Right cardiac atrium (tissue), 5 donors: ENCODE results near the gene IRAK3. TPM values are rescaled to one million over a fixed set of nuclear protein-coding genes. Genes with fewer than 3 reads are reported as not detected.

ENCODE experiments used
- ATAC-seq, 2 donors: fragments of 200-7000 bp; cut with Tn5 transposase; one replicate each; pipeline versions ENCODE4 v1.8.0 to v1.9.1; 2020; ENCODE audit warnings: moderate library complexity in 2 of 2, mild to moderate bottlenecking in 1 of 2
- DNase-seq, 3 donors: peaks; one replicate each; pipeline ENCODE4 v3.0.0-alpha.2; 2020
- H3K27ac ChIP-seq: one replicate; pipeline ENCODE4 v1.5.1; 2013; ENCODE audit warnings: mild to moderate bottlenecking, low read length, control low read depth, moderate library complexity
- H3K27me3 ChIP-seq: one replicate; pipeline ENCODE4 v1.6.1; 2013; ENCODE audit not compliant: control insufficient read depth, insufficient read depth
- H3K4me1 ChIP-seq: one replicate; pipeline ENCODE4 v1.6.1; 2013; ENCODE audit warnings: low read length; ENCODE audit not compliant: control insufficient read depth, insufficient read depth
- H3K4me3 ChIP-seq: one replicate; pipeline ENCODE4 v1.5.1; 2013; ENCODE audit warnings: low read length, control low read depth
- H3K9me3 ChIP-seq: one replicate; pipeline ENCODE4 v1.6.1; 2013; ENCODE audit warnings: low read length; ENCODE audit not compliant: control insufficient read depth
- WGBS: extraction: QIAGEN DNeasy Blood & Tissue Kit; methylation state at CpG from one replicate; pipeline ENCODE4 v1.1.7; 2013; 5-methylcytosine and 5-hydroxymethylcytosine counted together
- intact Hi-C, 4 donors: fragments of 100-400 bp; cut with DNase I; formaldehyde crosslinking; loops; one replicate each; pipeline versions ENCODE4 v1.11.0 to v1.14.0; 2022 to 2023
- polyA plus RNA-seq: library from polyadenylated mRNA; stranded (reverse); fragments of 200-250 nt; gene quantifications from one replicate; pipeline ENCODE4 v1.2.3, GENCODE V29; 2013
- total RNA-seq, 4 donors: library from RNA; stranded (reverse); fragmentation: NEBNext Ultra II Directional; extraction: Animal tissue kit (Norgen Biotek cat#: 25700); gene quantifications; one replicate each; pipeline ENCODE4 v1.2.1, GENCODE V29; 2021
- donor health status: healthy with polysubstance abuse.
- donor health status: DM: no; HTN: yes; CAD: no.
- donor health status: DM: no; HTN: no; CAD: no.
- donor health status: DM: no; HTN: yes; CAD: no; lungs with severe emphysema.
- donor health status: DM: yes; HTN: yes; CAD: no.

IRAK3 gene
- total and polyA plus RNA-seq, 5 donors = 4.1 to 17.0 (median 9.2) TPM

DNA sequence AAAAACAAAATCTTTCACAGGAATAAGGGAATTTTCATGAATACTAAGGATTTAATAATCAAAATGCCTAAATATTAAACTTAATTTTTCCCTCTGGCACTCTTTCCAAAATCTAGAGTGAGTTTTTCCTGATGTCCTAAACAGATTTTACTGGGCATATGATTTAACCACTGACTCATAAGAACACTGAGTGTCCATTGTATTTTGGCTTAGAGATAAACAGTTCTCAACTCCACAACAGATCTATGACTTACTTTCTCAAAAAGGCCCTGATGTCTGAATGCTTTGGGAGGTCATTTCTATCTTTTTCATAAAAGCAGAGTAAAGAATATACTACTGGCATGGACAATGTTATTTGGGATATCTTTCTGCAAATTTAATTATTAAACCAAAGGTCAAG, 34.2 kb upstream of the IRAK3 start:
- no peak for DNase-seq
- ATAC-seq = peak; percentile 39 to 51
- intact Hi-C loops = no loop called here
- Histone ChIP-seq H3K27ac (no peak overlapping the region), H3K4me3 (no peak overlapping the region), H3K4me1 (peaks cover 2% of the 10 kb centered on the region), H3K27me3 (no peaks in the 10 kb centered on the region), H3K9me3 (no peaks in the 10 kb centered on the region)

DNA sequence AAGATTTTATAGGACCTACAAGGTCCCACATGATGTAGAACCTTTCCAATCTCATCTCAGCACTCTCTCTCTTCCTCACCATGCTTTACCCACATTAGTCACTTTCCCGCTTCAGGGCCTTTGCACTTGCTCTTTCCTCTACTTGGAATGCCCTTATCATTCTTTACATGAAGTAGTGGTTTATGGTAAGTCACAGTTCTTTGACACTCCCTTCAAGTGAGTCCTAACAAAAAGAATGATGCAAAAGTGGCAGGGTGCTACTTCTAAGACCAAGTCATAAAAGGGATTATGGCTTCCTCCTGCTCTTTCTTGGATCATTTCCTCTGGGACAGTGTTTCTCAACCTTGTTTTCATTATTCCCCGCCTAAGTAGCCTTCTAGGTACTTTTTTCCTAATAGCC, 32.4 kb upstream of the IRAK3 start:
- 96% methylated on average over 2 of the region's 2 CpGs for WGBS
- Histone ChIP-seq H3K4me3 (no peak overlapping the region), H3K4me1 (peaks cover 2% of the 10 kb centered on the region), H3K9me3 (no peaks in the 10 kb centered on the region), H3K27me3 (no peaks in the 10 kb centered on the region), H3K27ac (no peak overlapping the region)
- DNase-seq (no peak), ATAC-seq (no peak)
- intact Hi-C loops = no loop called here

DNA sequence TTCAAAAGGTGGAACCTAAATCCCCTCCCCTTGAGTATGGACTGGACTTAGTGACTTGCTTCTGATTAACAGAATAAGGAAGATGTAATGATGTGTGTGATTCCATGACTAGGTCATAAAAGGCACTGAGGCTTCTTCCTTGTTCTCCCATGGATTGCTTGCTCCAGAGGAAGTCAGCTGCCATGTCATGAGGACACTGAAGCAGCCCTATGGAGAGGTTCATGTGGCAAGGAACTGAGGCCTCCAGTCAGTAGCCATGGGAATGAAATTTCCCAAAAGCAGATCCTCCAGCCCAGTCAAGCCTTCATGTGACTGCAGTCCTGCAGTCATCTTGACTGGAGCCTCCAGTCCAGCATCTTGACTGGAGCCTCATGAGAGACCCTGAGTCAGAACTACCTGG, 29.9 kb upstream of the IRAK3 start:
- H3K4me3 ChIP-seq = no peak overlapping the region
- intact Hi-C loops = no loop called here
- no peaks in the 10 kb centered on the region for H3K9me3 ChIP-seq
- no peak overlapping the region for H3K27ac ChIP-seq
- ATAC-seq (no peak), DNase-seq (no peak)
- H3K4me1 ChIP-seq = peaks cover 4% of the 10 kb centered on the region
- H3K27me3 ChIP-seq = no peaks in the 10 kb centered on the region

DNA sequence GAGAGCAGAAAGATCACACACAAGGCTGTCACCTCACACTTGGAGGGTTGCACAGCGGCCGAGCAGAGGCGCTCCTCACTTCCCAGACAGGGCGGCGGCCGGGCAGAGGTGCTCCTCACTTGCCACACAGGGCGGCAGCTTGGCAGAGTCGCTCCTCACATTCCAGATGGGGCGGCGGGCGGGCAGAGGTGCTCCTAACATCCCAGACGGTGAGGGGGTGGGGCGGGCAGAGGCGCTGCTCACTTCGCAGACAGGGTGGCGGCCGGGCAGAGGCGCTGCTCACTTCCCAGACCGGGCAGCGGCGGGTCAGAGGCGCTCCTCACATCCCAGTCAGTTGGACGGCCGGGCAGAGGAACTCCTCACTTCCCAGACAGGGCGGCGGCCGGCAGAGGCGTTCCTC, 28.3 kb upstream of the IRAK3 start:
- peaks cover 2% of the 10 kb centered on the region for H3K4me1 ChIP-seq
- peak; percentile 16 to 65 (median 42) for DNase-seq

DNA sequence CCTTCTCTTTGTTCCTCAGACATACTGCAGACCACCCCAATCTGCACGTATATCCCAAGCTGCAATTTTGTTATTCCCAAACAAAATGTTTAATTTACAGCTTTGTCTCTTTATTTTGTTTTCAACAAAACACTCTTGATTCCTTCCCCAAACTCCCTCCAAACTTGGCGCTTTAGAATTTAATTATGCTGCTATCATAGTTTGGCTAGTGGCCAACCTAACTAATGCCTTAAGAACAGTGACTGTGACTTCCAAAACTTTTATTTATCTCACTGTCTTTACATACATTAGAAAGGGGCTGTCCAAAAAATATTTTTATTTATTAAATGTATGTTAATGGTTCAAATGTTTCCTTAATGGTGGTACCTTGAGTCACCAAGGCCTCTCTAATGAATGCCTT, 26.3 kb upstream of the IRAK3 start:
- H3K9me3 ChIP-seq = no peaks in the 10 kb centered on the region
- no peaks in the 10 kb centered on the region for H3K27me3 ChIP-seq
- H3K27ac ChIP-seq = no peak overlapping the region
- 54% methylated on average over 2 of the region's 2 CpGs for WGBS
- no peak for DNase-seq
- ATAC-seq = no peak
- intact Hi-C loops = no loop called here
- H3K4me1 ChIP-seq = peaks cover 2% of the 10 kb centered on the region
- H3K4me3 ChIP-seq = no peak overlapping the region

More for the DNA sequence above, 28.3 kb upstream of the IRAK3 start:
- intact Hi-C loops = no loop called here
- Histone ChIP-seq H3K27me3 (no peaks in the 10 kb centered on the region), H3K4me3 (no peak overlapping the region), H3K27ac (no peak overlapping the region), H3K9me3 (no peaks in the 10 kb centered on the region)
- ATAC-seq = peak in 1 of 2 donors; percentile 34
- WGBS = 95% methylated on average over 28 of the region's 28 CpGs

DNA sequence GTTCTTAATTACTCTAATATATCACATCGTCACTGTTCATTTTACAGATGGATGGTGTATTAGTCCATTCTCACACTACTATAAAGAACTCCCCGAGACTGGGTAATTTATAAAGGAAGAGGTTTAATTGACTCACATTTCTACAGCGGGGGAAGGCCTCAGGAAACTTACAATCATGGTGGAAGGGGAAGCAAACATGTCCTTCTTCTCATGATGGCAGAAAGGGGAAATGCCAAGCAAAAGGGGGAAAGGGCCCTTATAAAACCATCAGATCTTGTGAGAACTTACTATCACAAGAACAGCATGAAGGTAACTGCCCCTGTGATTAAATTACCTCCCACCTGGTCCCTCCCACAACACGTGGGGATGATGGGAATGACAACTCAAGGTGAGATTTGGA, 25.7 kb upstream of the IRAK3 start:
- Histone ChIP-seq H3K4me3 (no peak overlapping the region), H3K27ac (no peak overlapping the region), H3K9me3 (no peaks in the 10 kb centered on the region), H3K4me1 (peaks cover 2% of the 10 kb centered on the region), H3K27me3 (no peaks in the 10 kb centered on the region)
- WGBS = 59% methylated on average over 4 of the region's 4 CpGs
- intact Hi-C loops = no loop called here
- DNase-seq (no peak), ATAC-seq (no peak)

DNA sequence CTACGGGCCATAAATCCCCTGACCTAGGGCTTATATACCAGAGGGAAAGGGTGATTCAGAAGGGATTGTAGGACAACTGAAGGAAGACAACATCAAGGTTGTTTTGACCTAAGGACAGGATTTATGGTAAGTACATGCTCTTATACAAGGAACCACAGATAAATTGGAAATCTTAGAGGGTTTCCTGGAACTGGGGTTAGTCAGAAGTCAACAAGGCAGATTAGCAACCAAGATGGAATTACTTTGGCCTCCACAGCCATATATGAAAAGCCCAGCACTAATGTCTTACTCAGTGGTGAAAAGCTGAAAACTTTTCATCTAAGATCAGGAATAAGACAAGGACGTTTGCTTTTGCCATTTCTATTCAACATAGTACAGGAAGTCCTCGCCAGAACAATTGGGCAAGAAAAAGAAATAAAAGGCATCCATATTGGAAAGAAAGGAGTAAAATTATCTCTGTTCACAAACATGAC, 24.6 kb upstream of the IRAK3 start:
- ATAC-seq (no peak), DNase-seq (no peak)
- 83% methylated on average over 3 of the region's 3 CpGs for WGBS
- Histone ChIP-seq H3K9me3 (no peaks in the 10 kb centered on the region), H3K4me3 (no peak overlapping the region), H3K27ac (no peak overlapping the region), H3K4me1 (peaks cover 4% of the 10 kb centered on the region), H3K27me3 (no peaks in the 10 kb centered on the region)
- intact Hi-C loops = no loop called here

DNA sequence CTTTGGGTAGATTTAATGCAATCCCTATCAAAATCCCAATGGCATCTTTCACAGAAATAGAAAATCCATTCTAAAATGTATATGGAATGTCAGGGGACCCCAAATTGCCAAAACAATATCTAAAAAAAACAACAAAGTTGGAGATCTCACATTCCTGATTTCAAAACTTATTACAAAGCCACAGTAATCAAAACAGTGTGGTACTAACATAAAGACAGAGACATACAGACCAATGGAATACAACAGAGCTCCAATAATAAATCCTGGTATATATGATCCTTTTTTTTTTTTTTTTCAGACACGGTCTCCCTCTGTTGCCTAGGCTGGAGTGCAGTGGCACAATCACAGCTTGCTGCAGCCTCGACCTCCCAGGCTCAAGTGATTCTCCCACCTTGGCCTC, 23.9 kb upstream of the IRAK3 start:
- ATAC-seq = no peak
- H3K27ac ChIP-seq = no peak overlapping the region
- no peak for DNase-seq
- H3K4me1 ChIP-seq = peaks cover 4% of the 10 kb centered on the region
- no peaks in the 10 kb centered on the region for H3K9me3 ChIP-seq
- H3K4me3 ChIP-seq = no peak overlapping the region
- H3K27me3 ChIP-seq = no peaks in the 10 kb centered on the region
- intact Hi-C loops = no loop called here
- WGBS = 96% methylated on average over 2 of the region's 2 CpGs

DNA sequence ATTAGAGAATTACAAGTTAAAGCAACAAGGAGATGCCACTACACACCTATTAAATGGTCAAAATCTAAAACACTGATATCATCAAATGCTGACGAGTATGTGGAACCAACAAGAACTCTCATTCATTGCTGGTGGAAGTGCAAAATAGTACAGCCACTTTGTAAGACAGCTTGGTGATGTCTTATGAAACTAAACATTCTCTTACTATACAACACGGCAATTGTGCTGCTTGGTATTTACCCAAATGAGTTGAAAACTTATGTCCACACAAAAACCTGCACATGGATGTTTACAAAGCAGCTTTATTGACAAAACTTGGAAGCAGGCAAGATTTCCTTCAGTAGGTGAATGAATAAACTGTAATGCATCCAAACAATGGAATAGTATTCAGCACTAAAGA, 22.5 kb upstream of the IRAK3 start:
- H3K9me3 ChIP-seq = no peaks in the 10 kb centered on the region
- H3K4me1 ChIP-seq = peaks cover 4% of the 10 kb centered on the region
- DNase-seq = no peak
- ATAC-seq = no peak
- WGBS = 83% methylated on average over 2 of the region's 2 CpGs
- no peak overlapping the region for H3K27ac ChIP-seq
- H3K4me3 ChIP-seq = no peak overlapping the region
- no peaks in the 10 kb centered on the region for H3K27me3 ChIP-seq
- intact Hi-C loops = no loop called here

DNA sequence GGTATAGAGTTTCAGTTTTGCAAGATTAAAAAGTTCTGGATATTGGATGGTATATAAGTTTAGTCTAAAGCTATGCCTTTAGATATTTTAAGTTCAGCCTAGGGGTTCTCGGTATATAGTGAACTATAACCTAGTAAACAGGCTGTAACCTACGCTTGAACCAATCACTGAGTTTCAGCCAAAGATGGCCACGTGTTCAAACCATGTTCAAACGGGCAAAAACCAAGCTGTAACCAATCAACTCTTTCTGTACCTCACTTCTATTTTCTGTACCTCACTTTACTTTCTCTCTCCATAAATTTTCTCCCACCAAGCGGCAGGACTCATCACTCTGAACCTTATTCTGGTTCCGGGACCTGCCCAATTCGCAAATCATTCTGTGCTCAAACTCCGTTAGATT, 20.6 kb upstream of the IRAK3 start:
- H3K4me1 ChIP-seq = peaks cover 2% of the 10 kb centered on the region
- ATAC-seq (no peak), DNase-seq (no peak)
- H3K4me3 ChIP-seq = peak overlapping the region; percentile 55
- intact Hi-C loops = no loop called here
- H3K9me3 ChIP-seq = no peaks in the 10 kb centered on the region
- WGBS = 80% methylated on average over 8 of the region's 8 CpGs
- H3K27ac ChIP-seq = peak overlapping the region; percentile 80
- no peaks in the 10 kb centered on the region for H3K27me3 ChIP-seq

DNA sequence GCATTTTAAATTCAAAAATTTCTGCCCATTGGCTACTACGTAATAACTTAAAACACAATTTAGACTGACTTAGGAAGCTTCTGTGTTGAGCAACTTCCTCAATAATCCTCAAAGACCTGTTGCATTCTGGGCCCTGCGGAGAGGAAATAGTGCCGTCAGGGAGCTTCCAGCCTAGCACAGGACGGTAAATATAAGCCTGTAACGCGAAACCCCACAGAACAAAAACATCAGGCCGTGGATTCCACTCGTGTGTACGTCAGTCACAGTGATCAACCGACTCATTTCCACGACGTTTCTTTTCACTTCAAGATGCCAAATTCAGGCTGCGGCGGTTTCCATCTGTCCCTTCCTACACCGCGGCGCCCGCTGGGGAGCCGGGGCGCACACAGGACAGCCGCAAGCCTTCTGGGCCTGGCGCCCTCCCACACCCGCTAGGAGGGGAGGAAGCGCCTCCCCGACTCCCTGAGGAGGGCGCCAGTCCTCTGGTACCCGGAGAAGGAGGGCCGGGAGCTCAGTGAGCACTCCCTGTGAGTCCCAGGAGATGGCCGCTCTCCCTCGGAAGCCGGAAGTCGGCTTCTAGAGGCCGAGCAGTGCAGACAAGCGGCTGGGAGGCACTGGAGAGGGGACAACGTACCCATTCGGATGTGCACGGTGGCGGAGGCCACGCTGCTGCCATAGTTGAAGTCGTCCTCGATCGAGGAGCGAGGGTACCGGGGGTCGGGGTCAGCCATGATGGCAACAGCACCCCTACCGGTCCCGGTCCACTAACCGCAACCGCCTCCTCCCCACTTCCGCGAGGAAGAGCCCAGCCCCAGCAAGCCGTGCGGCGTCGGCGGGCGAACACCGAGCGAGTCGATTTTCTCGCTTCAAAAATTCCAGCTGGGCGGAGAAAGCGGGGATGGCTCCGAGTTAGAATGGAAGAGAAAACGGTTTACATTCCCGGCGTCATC, 19.5 kb upstream of the IRAK3 start, which contains the start of gene TMBIM4:
TSS of gene TMBIM4 (minus strand) at position 776 of the 950 bp plus-strand sequence. CDS start at position 731, 45 bp downstream.
- H3K27me3 ChIP-seq = no peaks in the 10 kb centered on the region
- intact Hi-C loops = no loop called here
- no peaks in the 10 kb centered on the region for H3K9me3 ChIP-seq
- under 1% methylated on average over 67 of the region's 67 CpGs for WGBS
- peak within 1 kb of the TSS; percentile 55 for H3K4me3 ChIP-seq
- DNase-seq (peak; percentile 92 to 94 (median 94)), ATAC-seq (peak; percentile 97 to 98)
- peaks cover 2% of the 10 kb centered on the region for H3K4me1 ChIP-seq
- H3K27ac ChIP-seq = peak within 1 kb of the TSS; percentile 85
